Lower lobe of right lung (tissue), 2 donors: ENCODE results near the gene TXNDC17. TPM values are rescaled to one million over a fixed set of nuclear protein-coding genes. Genes with fewer than 3 reads are reported as not detected.

ENCODE experiments used
- ATAC-seq, 2 donors: fragments of 200-7000 bp; cut with Tn5 transposase; one replicate each; pipeline ENCODE4 v1.9.1; 2020 to 2022; ENCODE audit warnings: mild to moderate bottlenecking in 2 of 2, moderate library complexity in 2 of 2
- DNase-seq: peaks from one replicate; pipeline ENCODE4 v3.0.0-alpha.2; 2020
- H3K27ac ChIP-seq: fragments of 200-600 bp; one replicate; pipeline ENCODE4 v1.8.0; 2022
- H3K27me3 ChIP-seq: fragments of 200-600 bp; one replicate; pipeline ENCODE4 v1.8.0; 2022; ENCODE audit warnings: low read depth
- H3K36me3 ChIP-seq: fragments of 200-600 bp; one replicate; pipeline ENCODE4 v1.8.0; 2022; ENCODE audit warnings: mild to moderate bottlenecking
- H3K4me1 ChIP-seq: fragments of 200-600 bp; one replicate; pipeline ENCODE4 v1.8.0; 2022
- H3K4me3 ChIP-seq: fragments of 200-600 bp; one replicate; pipeline ENCODE4 v1.8.0; 2022; ENCODE audit warnings: mild to moderate bottlenecking
- H3K9me3 ChIP-seq: fragments of 200-600 bp; one replicate; pipeline ENCODE4 v1.8.0; 2022
- CTCF ChIP-seq: fragments of 200-600 bp; IDR thresholded peaks from one replicate; pipeline ENCODE4 v1.8.0; 2022; ENCODE audit warnings: antibody characterized with exemption, mild to moderate bottlenecking
- intact Hi-C: fragments of 100-400 bp; cut with DNase I; formaldehyde crosslinking; loops from one replicate; pipeline ENCODE4 v1.11.0; 2022
- total RNA-seq: library from RNA; stranded (reverse); fragmentation: NEBNext Ultra II Directional; extraction: Animal tissue kit (Norgen Biotek cat#: 25700); gene quantifications from one replicate; pipeline ENCODE4 v1.2.1, GENCODE V29; 2021
- donor health status: DM: no; HTN: yes; CAD: no; lungs with severe emphysema.

Gene TXNDC17
- total RNA-seq, 1 donor from 2014 or later = 50.4 TPM

GRCh38 chr17:6677158-6677831, 36.4 kb downstream of the TXNDC17 start:
- H3K27me3 ChIP-seq = peaks cover 28% of the 10 kb centered on the region
- intact Hi-C loops = no loop called here
- no peak overlapping the region for H3K27ac ChIP-seq
- no peak overlapping the region for H3K4me3 ChIP-seq
- no peaks in the 10 kb centered on the region for H3K36me3 ChIP-seq
- ATAC-seq = no peak
- no peak for DNase-seq
- no peaks in the 10 kb centered on the region for H3K9me3 ChIP-seq
- no peak for TF ChIP-seq CTCF
- no peaks in the 10 kb centered on the region for H3K4me1 ChIP-seq

GRCh38 chr17:6677946-6678345, 37.1 kb downstream of the TXNDC17 start:
- Histone ChIP-seq H3K27ac (no peak overlapping the region), H3K4me1 (no peaks in the 10 kb centered on the region), H3K9me3 (no peaks in the 10 kb centered on the region), H3K36me3 (no peaks in the 10 kb centered on the region), H3K27me3 (peaks cover 28% of the 10 kb centered on the region), H3K4me3 (no peak overlapping the region)
- DNase-seq = no peak
- intact Hi-C loops = no loop called here
- no peak for ATAC-seq
- no peak for TF ChIP-seq CTCF

- DNase-seq (no peak), ATAC-seq (no peak)
- TF ChIP-seq CTCF = no peak
- intact Hi-C loops = no loop called here
- Histone ChIP-seq H3K36me3 (no peaks in the 10 kb centered on the region), H3K27ac (no peak overlapping the region), H3K27me3 (peaks cover 28% of the 10 kb centered on the region), H3K4me1 (no peaks in the 10 kb centered on the region), H3K4me3 (no peak overlapping the region), H3K9me3 (no peaks in the 10 kb centered on the region)
Measured at GRCh38 chr17:6679241-6679640, 38.4 kb downstream of the TXNDC17 start.

GRCh38 chr17:6681176-6681575, 40.3 kb downstream of the TXNDC17 start:
- TF ChIP-seq CTCF = no peak
- Histone ChIP-seq H3K36me3 (no peaks in the 10 kb centered on the region), H3K4me1 (no peaks in the 10 kb centered on the region), H3K27me3 (peaks cover 28% of the 10 kb centered on the region), H3K9me3 (no peaks in the 10 kb centered on the region), H3K27ac (no peak overlapping the region), H3K4me3 (no peak overlapping the region)
- no peak for DNase-seq
- ATAC-seq = no peak
- intact Hi-C loops = no loop called here

GRCh38 chr17:6681671-6682070, 40.8 kb downstream of the TXNDC17 start:
- DNase-seq = no peak
- H3K27me3 ChIP-seq = peaks cover 28% of the 10 kb centered on the region
- H3K9me3 ChIP-seq = no peaks in the 10 kb centered on the region
- intact Hi-C loops = no loop called here
- no peak overlapping the region for H3K27ac ChIP-seq
- no peaks in the 10 kb centered on the region for H3K36me3 ChIP-seq
- no peak for ATAC-seq
- TF ChIP-seq CTCF = no peak
- H3K4me3 ChIP-seq = no peak overlapping the region
- no peaks in the 10 kb centered on the region for H3K4me1 ChIP-seq
